Colon (tissue), 2 donors: ENCODE data around the gene FAM13A.

Experiments used
- FAIRE-seq: peaks from 2 replicates; lab custom pipeline; 2012; peaks lifted over from hg19 to GRCh38; lab: Jason Lieb, UNC
- donor health status: control.
- donor health status: control.

FAM13A gene

DNA sequence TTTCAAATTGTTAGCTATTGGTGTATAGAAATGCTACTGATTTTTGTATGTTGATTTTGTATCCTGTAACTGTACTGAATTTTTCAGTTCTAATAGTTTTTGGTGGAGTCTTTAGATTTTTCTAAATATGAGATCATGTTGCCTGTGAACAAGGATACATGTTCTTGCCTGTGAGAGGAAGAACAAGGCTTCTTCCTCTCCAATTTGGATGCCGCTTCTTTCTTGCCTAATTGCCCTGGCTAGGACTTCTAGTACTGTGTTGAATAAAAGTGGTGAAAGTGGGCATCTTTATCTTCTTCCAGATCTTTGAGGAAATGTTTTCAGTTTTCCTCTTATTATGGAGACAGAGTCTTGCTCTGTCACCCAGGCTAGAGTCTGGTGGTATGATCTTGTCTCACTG lies 343.2 kb downstream of the FAM13A start:
- FAIRE-seq: peak; percentile 51

DNA sequence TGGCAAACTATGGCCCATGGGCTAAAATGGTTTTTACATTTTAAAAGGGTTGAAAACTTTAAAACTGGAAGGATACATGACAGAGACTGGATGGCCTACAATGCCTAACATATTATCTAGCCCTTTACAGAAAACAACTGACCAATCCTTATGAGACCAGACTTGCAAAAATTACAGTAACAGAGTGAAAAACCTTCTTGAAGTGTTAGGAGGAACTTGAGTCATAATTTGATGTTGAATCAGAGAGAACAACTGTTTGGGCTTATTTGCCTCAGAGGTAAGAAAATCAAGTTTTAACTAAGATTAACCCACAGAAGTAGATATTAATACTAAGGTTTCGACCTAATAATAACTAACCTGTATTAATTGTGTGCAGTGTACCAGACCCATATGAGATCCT lies 347.0 kb downstream of the FAM13A start:
- FAIRE-seq: no peak

GRCh38 chr4:88706574-88706973 lies 350.4 kb downstream of the FAM13A start:
- FAIRE-seq: no peak

DNA sequence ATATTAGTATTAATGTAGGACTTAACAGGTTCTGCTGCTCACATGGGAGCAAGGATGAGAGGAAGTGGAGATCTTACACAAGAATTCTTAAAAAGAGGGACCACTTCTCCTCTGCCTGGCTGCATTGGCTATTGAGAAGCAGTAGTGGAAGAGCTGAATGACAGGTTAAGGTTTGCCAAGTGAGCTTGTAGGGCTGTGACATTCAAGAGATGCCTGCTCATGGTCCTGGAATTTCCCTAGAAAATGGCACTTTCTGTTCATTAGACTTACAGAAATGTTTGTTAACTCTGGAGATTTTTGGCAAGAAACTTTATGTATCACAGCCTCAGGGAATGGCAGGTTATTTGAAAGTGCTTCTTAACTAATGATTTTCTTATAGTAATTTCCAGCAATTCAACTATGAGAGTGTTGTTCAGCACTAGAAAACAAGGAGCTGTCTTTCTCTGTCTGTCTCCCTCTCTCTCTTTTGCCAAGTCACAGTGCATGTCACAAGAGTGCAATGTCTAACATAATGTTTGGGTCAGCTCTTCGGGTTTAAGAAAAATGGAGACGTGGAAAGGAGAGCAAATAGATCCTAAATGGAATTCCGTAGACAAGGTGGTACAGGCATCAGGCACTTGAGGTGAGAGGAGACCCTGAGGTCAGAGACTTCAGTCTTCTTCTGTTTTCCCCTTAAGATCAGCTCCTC lies 351.0 kb downstream of the FAM13A start:
- FAIRE-seq: no peak

GRCh38 chr4:88705223-88705622 lies 351.8 kb downstream of the FAM13A start:
- FAIRE-seq: no peak

GRCh38 chr4:88702782-88703181 lies 354.2 kb downstream of the FAM13A start:
- no peak for FAIRE-seq

GRCh38 chr4:88698519-88698918 lies 358.5 kb downstream of the FAM13A start:
- no peak for FAIRE-seq

DNA sequence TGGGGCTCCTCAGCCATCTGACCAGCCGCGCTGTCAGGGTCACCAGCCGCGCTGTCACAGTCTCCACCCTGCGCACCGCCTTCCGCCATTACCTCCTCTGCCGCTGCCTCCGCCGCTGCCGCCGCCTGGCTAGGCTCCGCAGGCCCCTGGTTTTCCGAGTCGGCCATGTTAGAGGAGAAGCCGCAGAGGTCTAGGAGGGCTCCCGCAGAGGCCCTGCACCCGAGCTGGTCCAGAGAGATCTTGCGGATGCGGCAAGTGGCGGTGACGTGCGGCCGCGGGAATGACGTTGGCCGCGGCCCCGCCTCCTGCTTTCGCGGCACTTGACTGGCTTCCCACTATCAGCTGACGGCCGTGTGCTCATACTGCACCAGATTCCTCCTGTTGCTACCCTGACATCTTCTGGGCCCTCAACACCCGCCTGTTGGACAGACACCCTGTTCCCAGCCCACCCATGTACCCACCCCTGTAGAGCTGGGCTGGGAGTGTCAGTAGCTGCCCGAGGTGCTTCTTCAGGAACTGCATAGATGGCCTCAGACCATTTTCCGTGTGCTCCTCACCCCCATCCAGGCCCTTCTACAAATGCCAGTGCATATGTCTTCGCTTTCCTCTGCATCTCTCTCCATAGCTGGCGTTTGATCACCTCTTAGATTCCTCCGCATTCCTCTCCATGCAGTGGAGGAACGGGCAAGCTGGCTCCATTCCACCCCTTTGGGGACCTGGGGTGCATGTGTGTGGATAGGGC lies 359.2 kb downstream of the FAM13A start, which contains the start of gene NAP1L5:
Gene NAP1L5, minus strand, starts transcription at position 242 of the 742 bp plus-strand sequence. Its CDS starts 75 bp downstream, at position 167.
- no peak for FAIRE-seq

DNA sequence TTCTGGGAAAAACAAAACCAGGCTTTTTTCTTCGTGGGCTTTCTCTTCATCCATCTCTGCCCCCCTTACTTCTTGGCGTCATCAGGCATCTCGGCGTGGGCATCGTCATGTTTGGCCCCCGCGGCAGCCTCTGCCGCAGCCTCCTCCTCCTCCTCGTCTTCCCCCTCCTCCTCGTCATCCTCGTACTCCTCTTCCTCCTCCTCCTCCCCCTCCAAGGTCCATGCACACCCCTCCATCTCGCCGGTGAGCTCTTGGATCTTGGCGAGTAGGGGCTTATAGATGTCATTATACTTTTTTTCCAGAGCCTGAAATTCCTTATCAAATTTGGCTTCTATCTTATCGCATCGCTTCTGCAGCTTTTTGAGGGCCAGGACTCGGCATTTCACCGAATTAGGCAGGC lies 359.8 kb downstream of the FAM13A start:
- FAIRE-seq: no peak

DNA sequence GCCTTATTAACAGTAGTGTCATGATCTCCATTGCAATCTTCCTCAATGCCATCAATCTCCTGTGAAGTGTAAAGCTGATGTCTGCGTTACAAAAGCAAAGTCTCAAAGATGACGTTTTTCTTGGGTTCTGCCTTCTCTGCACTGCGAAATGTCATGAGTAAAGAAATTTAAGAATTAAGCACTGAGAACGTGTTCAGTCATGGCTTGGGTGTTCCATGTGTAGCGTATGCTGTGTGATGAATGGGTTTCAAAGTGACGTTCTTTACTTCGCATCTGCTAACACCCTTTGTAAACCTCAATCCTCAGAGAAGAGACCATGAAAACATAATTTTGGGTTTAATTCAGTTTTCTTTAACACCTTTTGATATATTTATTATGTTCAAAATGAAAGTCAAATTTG lies 360.4 kb downstream of the FAM13A start:
- FAIRE-seq: no peak

- no peak for FAIRE-seq
These were observed 363.2 kb downstream of the FAM13A start for GRCh38 chr4:88693792-88694191.

GRCh38 chr4:88690355-88690754 lies 366.6 kb downstream of the FAM13A start:
- FAIRE-seq: no peak

- FAIRE-seq: no peak
These were observed 375.8 kb downstream of the FAM13A start for GRCh38 chr4:88681209-88681608.
